Measurements from ENCODE around the gene TUBB1.

TUBB1 gene

DNA sequence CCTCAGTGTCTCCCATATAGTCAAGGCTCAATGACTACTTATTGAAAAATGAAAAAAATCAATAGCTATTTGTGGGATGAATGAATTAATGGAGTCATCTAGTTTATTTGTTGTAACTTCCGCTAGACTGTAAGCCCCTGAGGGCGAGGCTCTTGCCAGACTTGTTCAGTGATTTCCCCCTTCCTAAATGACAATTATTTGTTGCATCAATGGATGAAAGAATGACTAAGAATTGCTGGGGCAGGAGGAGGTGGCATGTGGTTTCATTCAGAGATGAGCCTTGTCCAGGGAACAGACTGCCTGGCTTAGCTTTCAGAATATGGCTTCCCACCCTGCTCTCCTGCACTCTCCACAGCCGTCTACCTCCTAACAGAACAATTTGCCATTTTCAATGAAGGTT lies 24.5 kb downstream of the TUBB1 start:
- DNase-seq (ENCODE audit: low read depth) = no peak

DNA sequence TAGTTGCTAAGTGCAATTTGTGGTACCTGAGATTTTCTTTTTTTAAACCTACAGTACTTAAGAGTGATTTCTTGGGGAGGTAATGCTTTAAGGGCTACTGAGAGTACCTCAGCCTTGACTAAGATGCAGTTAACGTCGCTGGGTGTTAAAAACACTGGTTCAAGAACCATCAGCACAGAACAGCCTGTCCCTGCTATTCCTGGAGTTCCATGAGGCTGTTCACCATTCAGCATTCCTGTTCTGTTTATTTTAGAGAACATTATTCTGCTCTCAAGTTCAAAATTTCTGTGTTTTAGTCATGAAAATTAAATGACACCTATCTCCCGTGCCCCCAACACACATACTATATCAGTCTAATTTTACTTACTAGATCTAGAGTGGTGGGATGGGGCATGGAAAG lies 25.1 kb downstream of the TUBB1 start:
- DNase-seq (ENCODE audit: low read depth) = no peak

DNA sequence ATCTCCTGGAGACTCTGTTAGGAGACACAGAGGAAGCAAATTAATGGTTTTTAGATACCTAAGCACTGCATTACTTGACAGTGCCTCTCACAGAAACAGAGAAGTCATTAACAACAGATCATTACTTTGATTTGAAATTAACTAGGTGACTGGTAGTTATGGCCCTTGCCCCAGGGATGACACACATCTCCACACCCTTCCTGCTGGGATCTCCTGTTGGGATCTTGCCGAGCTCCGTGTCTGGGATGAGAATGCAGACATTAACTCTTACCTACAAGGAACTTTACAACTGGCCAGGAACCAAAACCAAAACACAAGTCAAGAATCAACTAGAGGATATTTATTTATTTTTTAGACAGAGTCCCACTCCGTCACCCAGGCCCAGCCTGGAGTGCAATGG lies 25.6 kb downstream of the TUBB1 start:
- DNase-seq (ENCODE audit: low read depth) = no peak

DNA sequence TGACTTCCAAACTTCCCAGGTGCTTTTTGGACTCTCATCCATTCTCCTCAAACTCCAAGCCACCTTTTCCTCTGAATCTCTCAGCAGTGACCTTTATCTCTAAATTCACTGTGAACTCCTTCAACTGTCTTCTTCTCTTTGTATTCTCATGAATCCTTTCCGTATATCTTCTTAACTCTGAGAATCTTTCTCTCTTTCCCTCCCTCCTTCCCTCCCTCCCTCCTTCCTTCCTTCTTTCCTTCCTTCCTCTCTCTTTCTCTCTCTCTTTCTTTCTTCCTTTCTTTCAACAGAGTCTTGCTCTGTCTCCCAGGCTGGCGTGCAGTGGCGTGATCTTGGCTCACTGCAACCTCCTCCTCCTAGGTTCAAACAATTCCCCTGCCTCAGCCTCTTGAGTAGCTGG lies 27.6 kb downstream of the TUBB1 start:
- no peak for DNase-seq (ENCODE audit: low read depth)

DNA sequence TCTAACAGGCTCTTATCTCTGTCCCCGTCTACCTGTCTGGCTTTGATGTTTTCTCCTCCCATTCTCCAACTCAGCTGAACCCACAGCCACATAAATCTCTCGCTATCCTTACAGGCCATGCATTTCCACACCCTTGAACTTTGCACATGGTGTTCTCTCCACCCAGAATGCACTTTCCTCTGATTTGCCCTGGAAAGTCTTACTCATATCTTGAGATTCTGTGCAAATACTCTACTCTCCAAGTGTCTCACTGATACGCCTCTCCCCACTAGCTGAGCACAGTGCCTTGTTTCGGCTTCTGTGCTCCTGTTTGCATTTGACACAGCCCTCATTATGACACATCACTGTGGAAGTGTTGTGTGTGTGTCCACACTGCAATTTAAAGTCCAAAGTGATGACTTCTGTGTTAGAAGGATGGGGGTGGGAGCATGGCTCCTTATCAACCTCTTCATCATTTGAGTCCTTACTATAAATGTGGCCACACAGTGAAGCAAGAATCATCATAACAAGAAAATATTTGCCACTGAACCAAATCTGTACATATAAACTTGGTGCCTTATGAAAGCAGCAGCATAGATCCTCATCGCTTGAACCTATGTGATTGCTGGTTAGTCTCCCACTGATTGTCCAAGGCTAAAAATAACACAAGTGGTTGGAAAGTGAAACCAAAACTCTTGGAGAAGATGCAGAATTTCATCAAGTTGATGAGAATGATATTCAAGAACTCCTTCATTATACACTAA lies 28.9 kb downstream of the TUBB1 start:
- no peak for DNase-seq (ENCODE audit: low read depth)

DNA sequence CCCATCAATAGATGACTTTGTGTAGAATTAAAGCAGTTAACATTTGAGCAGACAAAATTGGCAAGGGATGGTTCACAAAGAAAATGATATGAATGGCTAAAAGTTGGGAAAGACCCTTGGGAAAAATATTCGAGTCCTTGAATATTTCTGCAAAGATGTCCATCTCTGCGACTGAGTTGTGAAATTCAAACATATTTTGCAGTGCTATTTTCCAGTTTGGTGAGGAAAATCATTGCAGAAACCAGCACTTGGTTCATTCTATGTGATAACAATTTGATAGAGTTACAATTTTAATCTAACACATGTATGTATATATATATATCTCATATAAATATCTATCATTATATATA lies 29.4 kb downstream of the TUBB1 start:
- DNase-seq (ENCODE audit: low read depth) = no peak

DNA sequence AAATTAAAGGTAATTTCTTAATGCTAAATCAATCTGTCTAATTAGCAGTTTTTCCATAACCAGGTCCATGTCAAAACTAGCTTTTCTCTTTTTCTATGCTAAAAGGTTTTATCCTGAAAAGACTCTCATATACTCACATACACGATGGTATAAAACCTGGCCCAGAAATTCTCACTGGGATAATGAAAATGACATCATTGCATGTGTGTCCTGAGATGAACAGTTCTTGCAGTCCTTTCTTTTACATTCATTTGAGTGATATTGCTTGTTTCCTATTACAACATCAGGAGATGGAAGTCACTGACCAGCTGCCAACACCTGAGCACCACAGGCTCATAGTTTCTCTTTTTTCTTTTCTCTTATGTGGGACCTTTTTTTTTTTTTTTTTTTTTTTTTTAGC lies 31.2 kb downstream of the TUBB1 start:
- no peak for DNase-seq (ENCODE audit: low read depth)

DNA sequence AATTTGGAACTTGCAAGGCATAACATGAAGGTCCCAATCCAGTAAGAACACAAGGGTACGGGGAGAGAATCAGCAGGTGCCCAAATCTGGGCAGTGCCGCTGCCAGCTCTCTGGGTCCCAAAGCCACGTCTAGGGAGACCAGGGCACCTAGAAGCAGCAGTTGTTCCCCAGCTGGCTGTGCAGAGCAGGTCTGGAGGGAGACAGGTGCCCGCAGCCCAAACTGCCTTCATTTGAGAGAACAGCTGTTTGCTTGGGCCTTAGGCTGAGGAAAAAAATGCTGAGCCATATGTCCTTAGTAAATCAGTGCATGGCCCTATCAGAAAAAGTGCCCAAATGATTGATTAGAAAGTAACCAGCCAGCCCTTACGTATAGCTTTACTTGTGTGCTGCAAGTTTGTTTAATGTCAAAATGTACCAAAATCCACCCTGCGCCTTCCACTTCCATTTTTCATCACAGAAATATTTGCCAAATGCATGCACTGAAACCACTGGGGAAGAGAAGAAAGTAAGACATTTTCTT lies 32.5 kb downstream of the TUBB1 start:
- DNase-seq (ENCODE audit: low read depth) = no peak

DNA sequence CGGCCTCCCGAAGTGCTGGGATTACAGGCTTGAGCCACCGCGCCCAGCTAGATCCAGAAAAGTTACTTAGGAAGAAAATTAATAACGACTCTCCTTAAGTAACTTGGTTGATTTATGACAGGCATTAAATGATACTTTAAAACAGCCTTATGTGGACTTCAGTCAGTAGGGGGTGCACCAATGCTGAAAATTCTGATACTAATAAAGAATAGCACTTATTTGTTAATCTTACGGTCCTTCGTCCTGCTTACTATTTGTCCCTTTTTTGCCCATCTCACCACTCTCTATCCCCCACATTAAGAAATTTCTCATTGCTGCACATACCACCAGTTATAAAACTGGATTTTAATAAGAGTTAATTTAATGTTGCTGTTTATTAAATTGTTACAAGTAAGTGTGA lies 36.1 kb downstream of the TUBB1 start:
- no peak for DNase-seq (ENCODE audit: low read depth)

DNA sequence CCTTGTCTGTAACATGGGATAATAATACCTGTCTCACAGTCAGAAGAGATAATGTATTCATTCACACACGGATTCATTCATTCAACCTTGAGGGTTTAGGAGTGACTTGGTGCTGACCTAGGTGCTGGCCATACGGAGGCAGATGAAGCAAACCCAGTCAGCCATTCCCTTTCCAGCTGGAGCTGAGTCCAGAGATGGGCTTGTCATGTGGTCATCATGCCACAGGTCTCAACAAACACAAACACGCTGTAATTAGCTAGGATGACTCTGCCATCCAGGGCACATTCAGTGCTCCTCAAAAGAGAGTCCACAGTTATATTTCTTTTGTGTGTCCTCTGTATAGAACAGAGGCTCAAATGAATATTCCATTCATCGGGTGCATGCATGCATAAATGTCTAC lies 42.9 kb downstream of the TUBB1 start:
- no peak for DNase-seq (ENCODE audit: low read depth)

DNA sequence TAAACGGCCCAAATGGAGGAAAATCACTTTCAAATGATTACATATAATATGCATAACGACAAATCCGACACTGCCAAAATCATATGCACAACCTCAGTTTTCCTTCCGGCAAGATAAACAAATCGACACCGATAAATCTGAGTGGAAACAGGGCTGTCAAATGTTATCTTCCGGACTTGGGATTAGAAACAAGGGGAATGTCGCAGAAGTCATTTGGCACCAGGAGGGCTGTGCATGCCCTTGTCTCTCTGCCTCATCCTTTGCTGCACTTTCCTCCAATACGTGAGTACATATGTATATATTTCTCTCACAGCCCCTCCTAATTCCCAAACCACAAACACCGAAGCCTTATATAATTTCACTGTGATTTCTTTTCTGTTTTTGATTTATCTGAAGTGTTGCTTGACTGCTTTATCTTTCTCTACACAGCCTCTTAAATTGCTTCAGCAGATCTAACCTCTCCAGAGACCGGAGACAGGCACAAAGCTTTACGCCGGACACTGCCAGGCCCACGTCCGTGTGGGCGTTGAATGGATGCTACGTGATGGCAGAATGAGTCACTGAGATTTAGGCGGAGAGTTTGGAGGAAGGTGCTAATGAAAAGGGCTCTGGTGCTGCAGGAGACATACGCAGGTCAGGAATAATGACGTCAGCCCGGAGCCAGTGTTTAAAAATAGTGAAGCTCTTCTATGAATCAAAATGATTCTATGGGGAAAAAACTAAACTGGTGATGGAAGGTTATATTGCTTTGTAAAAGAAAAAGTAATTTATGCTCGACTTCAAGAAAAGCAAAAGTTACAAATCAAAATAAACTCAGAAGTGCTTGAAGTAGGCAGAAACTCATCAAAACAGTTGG lies 44.4 kb downstream of the TUBB1 start:
- no peak for DNase-seq (ENCODE audit: low read depth)

DNA sequence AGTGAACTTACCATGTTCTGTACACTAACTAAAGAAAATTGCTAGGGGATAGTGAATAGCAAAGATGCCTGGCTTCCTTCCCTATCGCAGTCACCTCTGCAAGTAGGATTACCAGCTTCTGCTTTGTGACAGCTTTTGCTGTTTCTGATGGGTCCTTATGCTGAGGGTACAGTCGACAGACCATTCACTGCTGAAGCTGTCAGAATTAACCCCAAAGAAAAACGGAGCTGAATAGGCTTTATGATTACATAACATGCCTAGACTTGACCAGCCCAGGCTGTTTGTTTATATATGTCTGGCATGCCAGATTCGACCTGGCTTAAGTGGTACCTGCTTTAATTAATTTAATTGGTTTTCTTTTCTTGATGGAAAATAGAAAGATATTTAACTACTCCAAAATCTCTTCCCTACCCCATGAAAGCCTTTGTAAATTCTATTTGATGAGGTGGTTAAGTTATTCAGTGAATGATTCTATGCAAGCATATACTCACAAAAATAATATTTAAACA lies 45.0 kb downstream of the TUBB1 start:
- no peak for DNase-seq (ENCODE audit: low read depth)

DNA sequence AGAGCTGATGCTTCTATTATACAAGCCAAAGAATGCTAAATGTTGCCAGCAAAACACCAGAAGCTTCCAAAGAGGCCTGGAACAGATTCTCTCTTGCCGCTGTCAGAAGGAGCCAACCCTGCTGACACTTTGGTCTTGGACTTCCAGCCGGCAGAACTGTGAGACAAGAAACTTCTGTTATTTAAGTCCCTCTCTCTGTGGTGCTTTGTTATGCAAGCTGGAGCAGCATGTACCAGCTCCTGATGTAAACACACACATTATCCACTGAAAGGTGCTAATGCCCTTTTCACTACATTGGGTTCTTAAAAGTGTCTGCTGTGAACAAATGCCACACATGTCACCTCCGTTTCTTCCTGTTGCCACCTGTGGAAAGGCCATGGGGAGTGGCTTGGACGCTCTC lies 49.3 kb downstream of the TUBB1 start:
- no peak for DNase-seq (ENCODE audit: low read depth)

DNA sequence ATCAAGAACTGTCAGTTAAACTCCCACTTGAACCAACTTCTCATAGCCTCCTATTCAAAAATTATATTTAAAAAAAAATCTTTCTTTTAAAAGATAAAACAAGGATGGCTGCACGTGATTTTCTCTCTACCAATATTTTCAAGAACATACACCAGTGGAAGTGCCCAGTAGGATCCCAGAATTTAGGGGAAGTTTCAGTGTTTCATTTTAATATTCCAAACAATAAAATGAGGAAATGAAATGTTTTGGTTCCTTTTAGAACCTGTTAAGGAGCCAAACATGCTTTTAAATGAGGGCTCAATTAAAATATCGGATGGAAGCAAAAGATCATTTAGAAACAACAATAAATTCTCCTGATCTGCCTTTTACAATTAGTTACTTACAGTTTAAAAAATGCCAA lies 49.8 kb downstream of the TUBB1 start:
- DNase-seq (ENCODE audit: low read depth) = no peak

DNA sequence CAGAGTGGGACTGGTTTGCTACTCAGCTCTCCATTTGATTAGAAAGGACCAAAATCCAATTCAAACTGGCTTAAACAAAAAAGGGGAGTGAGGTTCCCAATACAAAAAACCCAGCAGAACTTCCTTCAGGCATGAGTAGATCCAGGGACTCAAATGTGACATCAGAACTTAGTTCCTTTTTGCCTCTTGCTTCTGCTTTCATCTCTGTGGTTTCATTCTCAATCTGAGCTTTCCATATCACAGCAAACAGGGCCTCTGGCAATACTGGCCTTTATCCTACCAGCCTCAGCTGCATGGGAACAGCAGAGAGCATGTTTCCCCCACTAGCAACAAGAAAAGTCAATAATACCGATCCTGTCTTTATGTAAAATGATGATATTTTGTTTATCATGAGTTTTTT lies 52.0 kb downstream of the TUBB1 start:
- no peak for DNase-seq (ENCODE audit: low read depth)

DNA sequence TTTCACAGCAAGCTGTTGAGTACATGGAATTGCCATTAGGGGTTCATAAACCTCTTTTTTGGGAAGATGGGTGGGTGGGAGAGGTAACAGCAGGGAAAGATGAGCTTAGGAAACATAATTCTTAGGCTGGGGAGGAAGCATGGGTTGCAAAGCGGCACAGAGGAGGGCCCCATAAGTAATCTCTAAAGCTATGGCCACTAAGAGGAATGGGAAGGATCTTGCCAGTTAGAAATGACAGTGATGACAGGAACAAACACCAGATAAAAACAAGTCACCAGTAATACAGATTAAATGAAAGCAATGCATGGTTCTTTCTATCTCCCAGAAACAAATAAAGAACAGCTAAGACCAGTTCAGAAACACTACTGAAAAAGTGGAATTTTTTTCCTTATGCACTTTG lies 54.4 kb downstream of the TUBB1 start:
- DNase-seq (ENCODE audit: low read depth) = no peak

DNA sequence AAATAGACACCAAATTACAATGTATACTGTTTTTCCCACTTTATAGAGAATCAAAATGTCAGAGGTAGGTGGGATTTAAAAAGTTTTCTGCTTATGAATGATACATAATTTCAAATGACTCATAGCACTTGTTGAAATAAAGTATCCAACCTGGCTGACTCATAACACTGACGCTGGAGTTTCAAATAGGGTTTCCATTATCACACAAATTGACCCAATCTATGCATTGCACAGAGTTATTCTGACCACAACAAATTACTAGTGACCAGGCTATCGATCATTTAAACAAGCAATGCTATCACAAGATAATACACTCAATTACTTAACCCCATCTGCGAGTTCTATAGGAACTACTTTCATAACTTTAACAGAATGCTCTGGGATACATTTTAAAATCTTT lies 55.2 kb downstream of the TUBB1 start:
- no peak for DNase-seq (ENCODE audit: low read depth)

DNA sequence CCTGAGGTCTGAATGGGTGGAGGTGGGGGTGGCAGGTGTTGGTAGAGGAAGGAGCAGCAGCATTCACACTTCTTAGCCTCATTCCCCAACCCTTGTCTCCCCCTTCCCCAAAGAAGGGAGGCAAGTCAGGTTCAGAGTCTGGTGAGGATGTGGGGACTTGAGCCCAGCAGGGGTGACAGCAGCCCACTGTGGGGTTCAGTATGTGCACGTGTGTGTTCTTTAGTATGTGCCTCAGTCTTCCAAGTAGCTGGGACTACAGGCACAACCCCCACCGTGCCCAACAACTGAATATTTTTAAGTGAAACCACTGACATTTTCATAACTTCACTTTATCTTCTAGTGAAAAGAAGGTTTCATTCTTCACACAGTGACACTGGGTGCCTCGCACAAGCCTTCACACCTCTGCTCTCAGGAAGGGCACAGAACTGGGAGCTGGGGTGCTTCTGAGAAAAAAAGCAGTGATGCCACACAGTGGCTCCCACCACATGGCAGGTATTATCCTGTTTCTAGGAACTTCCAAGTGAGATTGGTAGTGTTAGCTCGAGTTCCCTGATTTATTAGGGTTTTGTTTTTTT lies 56.8 kb downstream of the TUBB1 start:
- DNase-seq (ENCODE audit: low read depth) = no peak
